Psoas muscle (tissue), 8 donors: ENCODE data around the gene ATP5IF1. TPM values are rescaled to one million over a fixed set of nuclear protein-coding genes. Genes with fewer than 3 reads are reported as not detected.
A peak's percentile ranks its signal among the peaks of the same experiment; 100 is the strongest.

Source experiments
- ATAC-seq, 4 donors: fragments of 200-7000 bp; cut with Tn5 transposase; one replicate each; pipeline ENCODE4 v1.9.1; 2020; ENCODE audit warnings: moderate library complexity in 3 of 4, mild to moderate bottlenecking in 2 of 4
- DNase-seq, 2 donors: peaks; one replicate each; pipeline ENCODE4 v3.0.0-alpha.2; 2020
- H3K27ac ChIP-seq: fragments of 200-600 bp; one replicate; pipeline ENCODE4 v1.8.0; 2022
- H3K27me3 ChIP-seq, 3 donors: fragments of 200-600 bp in 1 of 3; one replicate each; pipeline versions ENCODE4 v1.6.1 to v1.8.0; 2013 to 2022; ENCODE audit warnings: low read length in 2 of 3, mild to moderate bottlenecking in 2 of 3, moderate library complexity in 1 of 3; ENCODE audit not compliant: insufficient read depth in 3 of 3
- H3K36me3 ChIP-seq, 2 donors: fragments of 200-600 bp in 1 of 2; one replicate each; pipeline versions ENCODE4 v1.6.1 to v1.8.0; 2013 to 2022; ENCODE audit warnings: low read depth in 1 of 2, mild to moderate bottlenecking in 1 of 2, moderate library complexity in 1 of 2; ENCODE audit not compliant: insufficient read depth in 1 of 2
- H3K4me1 ChIP-seq: fragments of 200-600 bp; one replicate; pipeline ENCODE4 v1.8.0; 2022
- H3K4me3 ChIP-seq: fragments of 200-600 bp; one replicate; pipeline ENCODE4 v1.8.0; 2022; ENCODE audit warnings: mild to moderate bottlenecking
- H3K9me3 ChIP-seq: fragments of 200-600 bp; one replicate; pipeline ENCODE4 v1.8.0; 2022
- CTCF ChIP-seq: fragments of 200-600 bp; IDR thresholded peaks from one replicate; pipeline ENCODE4 v1.8.0; 2022; ENCODE audit warnings: antibody characterized with exemption
- WGBS, 3 donors: extraction: QIAGEN DNeasy Blood & Tissue Kit; methylation state at CpG; one replicate each; pipeline versions ENCODE4 v1.1.6 to v1.1.7; 2013; 5-methylcytosine and 5-hydroxymethylcytosine counted together
- intact Hi-C, 2 donors: fragments of 100-400 bp; cut with DNase I; formaldehyde crosslinking; loops; one replicate each; pipeline versions ENCODE4 v1.11.0 to v1.14.2; 2022
- polyA plus RNA-seq, 3 donors: library from polyadenylated mRNA; stranded (reverse); fragments of 200-250 nt; gene quantifications; one replicate each; pipeline ENCODE4 v1.2.3, GENCODE V29; 2013
- total RNA-seq, 4 donors: library from RNA; stranded (reverse); fragmentation: NEBNext Ultra II Directional in 2 of 4; extraction: Animal tissue kit (Norgen Biotek cat#: 25700) in 2 of 4; gene quantifications; one replicate each; pipeline versions ENCODE4 v1.2.1 to v1.2.4, GENCODE V29; 2021 to 2023
- donor health status: healthy with polysubstance abuse.
- donor health status: DM: no; HTN: no; CAD: no; lungs with moderate emphysema.
- donor health status: Bipolar disorder and iron deficiency.
- donor health status: healthy.
- donor health status: DM: yes; HTN: yes; CAD: no.
- donor health status: DM: no; HTN: no; CAD: no.
- donor health status: DM: no; HTN: no; CAD: no.
- donor health status: DM: yes; HTN: yes; CAD: no.

Gene ATP5IF1
- total and polyA plus RNA-seq, 7 donors: 124 to 332 (median 219) TPM

- ATAC-seq (peak in 1 of 4 donors; percentile 25), DNase-seq (no peak)
- Histone ChIP-seq H3K27ac (peak overlapping the region; percentile 10), H3K4me1 (peaks cover 14% of the 10 kb centered on the region), H3K4me3 (no peak overlapping the region), H3K9me3 (no peaks in the 10 kb centered on the region), H3K36me3 (peaks cover 17 to 72% of the 10 kb centered on the region in 2 donors), H3K27me3 (no peaks in the 10 kb centered on the region)
- intact Hi-C loops: no loop called here
- TF ChIP-seq CTCF: no peak
- 89 to 95% (median 90%) methylated on average over 7 to 8 of the region's 8 CpGs for WGBS, 3 donors
These were observed 44.6 kb downstream of the ATP5IF1 start for GRCh38 chr1:28280501-28280900.

GRCh38 chr1:28280977-28281381 lies 45.1 kb downstream of the ATP5IF1 start:
- Histone ChIP-seq H3K27me3 (no peaks in the 10 kb centered on the region), H3K4me3 (no peak overlapping the region), H3K36me3 (peaks cover 17 to 68% of the 10 kb centered on the region in 2 donors), H3K4me1 (peaks cover 14% of the 10 kb centered on the region), H3K9me3 (no peaks in the 10 kb centered on the region), H3K27ac (peak overlapping the region; percentile 10)
- DNase-seq: no peak
- TF ChIP-seq CTCF: no peak
- WGBS, 3 donors: 69 to 71% (median 70%) methylated on average over 5 of the region's 5 CpGs
- no peak for ATAC-seq
- intact Hi-C loops: no loop called here

GRCh38 chr1:28281608-28282425 lies 45.9 kb downstream of the ATP5IF1 start:
- H3K27ac ChIP-seq: no peak overlapping the region
- DNase-seq (no peak), ATAC-seq (no peak)
- peaks cover 14% of the 10 kb centered on the region for H3K4me1 ChIP-seq
- no peaks in the 10 kb centered on the region for H3K9me3 ChIP-seq
- intact Hi-C loops: no loop called here
- 77 to 87% (median 82%) methylated on average over 14 of the region's 14 CpGs for WGBS, 3 donors
- H3K27me3 ChIP-seq: no peaks in the 10 kb centered on the region
- H3K4me3 ChIP-seq: no peak overlapping the region
- H3K36me3 ChIP-seq: peaks cover 17 to 61% of the 10 kb centered on the region in 2 donors
- no peak for TF ChIP-seq CTCF

GRCh38 chr1:28282426-28283407 lies 46.8 kb downstream of the ATP5IF1 start:
- no peak overlapping the region for H3K27ac ChIP-seq
- H3K4me3 ChIP-seq: no peak overlapping the region
- peaks cover 16 to 52% of the 10 kb centered on the region in 2 donors for H3K36me3 ChIP-seq
- no peaks in the 10 kb centered on the region for H3K27me3 ChIP-seq
- no peak for TF ChIP-seq CTCF
- intact Hi-C loops: no loop called here
- H3K4me1 ChIP-seq: peaks cover 14% of the 10 kb centered on the region
- ATAC-seq (peak in 2 of 4 donors; percentile 49 to 65), DNase-seq (no peak)
- WGBS, 3 donors: 77 to 85% (median 82%) methylated on average over 14 of the region's 14 CpGs
- H3K9me3 ChIP-seq: no peaks in the 10 kb centered on the region
